Central memory CD8-positive, alpha-beta T cell (primary cell): ENCODE data around the gene ZNF679.
"Not testable (repeated sequence)": the region's sequence is repeated elsewhere in the genome, so short reads cannot be mapped to it uniquely, and the experiment has no call there.

ENCODE experiments used
- ATAC-seq: fragments of 150-1000 bp; cut with Tn5 transposase; replicated peaks from 2 replicates; pipeline ENCODE4 v1.10.0; 2022; ENCODE audit warnings: mild to moderate bottlenecking, moderate FRiP score, moderate number of reproducible peaks; ENCODE audit not compliant: poor library complexity, severe bottlenecking; ENCODE audit errors: extremely low read depth
- DNase-seq, 2 donors: peaks; one replicate each; pipeline ENCODE4 v3.0.0; 2021; ENCODE audit warnings: low spot score in 2 of 2
- H3K27ac Mint-ChIP-seq: one replicate; pipeline ENCODE4 v1.8.0; 2022; ENCODE audit warnings: low read depth, mild to moderate bottlenecking, moderate library complexity, mixed read lengths
- H3K27me3 Mint-ChIP-seq: one replicate; pipeline ENCODE4 v1.8.0; 2022; ENCODE audit warnings: mixed read lengths
- H3K36me3 Mint-ChIP-seq: one replicate; pipeline ENCODE4 v1.8.0; 2022; ENCODE audit warnings: mild to moderate bottlenecking, moderate library complexity, mixed read lengths; ENCODE audit not compliant: insufficient read depth
- H3K4me1 Mint-ChIP-seq: one replicate; pipeline ENCODE4 v1.8.0; 2022; ENCODE audit warnings: mixed read lengths
- H3K4me3 Mint-ChIP-seq: one replicate; pipeline ENCODE4 v1.8.0; 2022; ENCODE audit warnings: mild to moderate bottlenecking, moderate library complexity, mixed read lengths
- H3K9me3 Mint-ChIP-seq: one replicate; pipeline ENCODE4 v1.8.0; 2022; ENCODE audit warnings: mixed read lengths

The ZNF679 gene

DNA sequence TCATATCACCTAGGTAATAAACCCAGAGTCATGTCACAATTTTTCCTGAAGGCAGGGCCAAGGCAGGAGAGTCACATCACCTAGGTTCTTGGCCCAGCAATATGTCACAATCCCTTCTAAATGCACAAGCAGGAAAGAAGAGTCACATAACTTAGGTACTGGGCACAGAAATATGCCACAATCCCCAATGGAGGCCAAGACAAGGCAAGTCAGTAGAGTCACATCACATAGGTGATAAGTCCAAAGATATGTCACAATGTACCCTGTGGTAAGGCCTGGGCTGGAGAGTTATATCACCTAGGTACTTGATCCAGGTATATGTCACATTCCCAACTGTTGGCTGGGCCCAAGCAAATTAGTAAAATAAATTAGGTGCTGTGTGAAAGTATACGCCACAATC is at the start of gene ZNF679:
Gene ZNF679, plus strand, starts transcription at position 301 of the 400 bp plus-strand sequence. CDS start 20,644 bp downstream, outside the sequence.
- H3K36me3 Mint-ChIP-seq, H3K27me3 Mint-ChIP-seq, H3K4me3 Mint-ChIP-seq, DNase-seq, ATAC-seq, H3K4me1 Mint-ChIP-seq, H3K27ac Mint-ChIP-seq: not testable (repeated sequence)
- H3K9me3 Mint-ChIP-seq, result peaks cover 24% of the 10 kb centered on the region

DNA sequence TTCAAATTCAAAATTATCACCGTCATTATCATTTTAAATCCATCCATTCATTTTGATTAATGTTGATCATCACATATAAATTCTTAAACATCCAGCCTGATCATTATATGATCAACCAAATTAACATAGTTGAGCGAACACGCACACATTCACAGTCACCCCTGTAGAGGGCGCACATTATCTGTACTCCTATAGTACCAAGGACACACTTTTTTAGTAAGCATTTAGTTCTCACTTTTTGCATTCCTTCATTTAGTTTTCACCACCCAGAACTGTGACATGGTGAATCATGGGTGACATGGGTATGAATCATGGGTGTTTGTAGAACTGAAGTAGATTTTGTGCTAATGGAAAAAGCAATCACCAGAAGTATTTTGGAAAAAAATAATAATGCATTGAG is 47.3 kb upstream of the ZNF679 start:
- no peak for DNase-seq
- Mint-ChIP-seq H3K4me1 (no peaks in the 10 kb centered on the region), H3K27ac (no peak overlapping the region), H3K4me3 (no peak overlapping the region), H3K9me3 (no peaks in the 10 kb centered on the region), H3K36me3 (peaks cover 1% of the 10 kb centered on the region), H3K27me3 (no peaks in the 10 kb centered on the region)
- ATAC-seq, result no peak

DNA sequence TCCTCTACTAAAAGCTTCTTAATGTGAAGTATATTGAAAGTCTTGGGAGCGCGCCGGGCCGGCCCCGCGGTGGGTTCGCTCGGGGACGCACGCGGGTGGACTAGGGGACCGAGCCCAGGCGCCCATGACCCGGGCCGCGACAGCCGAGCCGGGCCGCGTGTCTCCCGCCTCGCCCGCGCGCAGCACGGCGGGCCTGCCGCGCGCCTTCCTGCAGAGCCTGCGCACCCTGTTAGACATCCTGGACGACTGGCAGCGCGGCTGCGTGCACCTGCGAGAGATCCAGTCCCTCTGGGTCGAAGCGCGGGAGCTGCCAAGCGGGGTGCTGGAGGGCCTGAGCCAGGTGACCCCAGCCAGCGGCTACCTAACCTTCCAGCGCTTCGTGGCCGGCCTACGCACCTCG is 46.7 kb upstream of the ZNF679 start:
- DNase-seq (no peak), ATAC-seq (no peak)
- Mint-ChIP-seq H3K27me3 (no peaks in the 10 kb centered on the region), H3K36me3 (peaks cover 1% of the 10 kb centered on the region), H3K4me1 (no peaks in the 10 kb centered on the region), H3K9me3 (no peaks in the 10 kb centered on the region), H3K4me3 (no peak overlapping the region), H3K27ac (no peak overlapping the region)

DNA sequence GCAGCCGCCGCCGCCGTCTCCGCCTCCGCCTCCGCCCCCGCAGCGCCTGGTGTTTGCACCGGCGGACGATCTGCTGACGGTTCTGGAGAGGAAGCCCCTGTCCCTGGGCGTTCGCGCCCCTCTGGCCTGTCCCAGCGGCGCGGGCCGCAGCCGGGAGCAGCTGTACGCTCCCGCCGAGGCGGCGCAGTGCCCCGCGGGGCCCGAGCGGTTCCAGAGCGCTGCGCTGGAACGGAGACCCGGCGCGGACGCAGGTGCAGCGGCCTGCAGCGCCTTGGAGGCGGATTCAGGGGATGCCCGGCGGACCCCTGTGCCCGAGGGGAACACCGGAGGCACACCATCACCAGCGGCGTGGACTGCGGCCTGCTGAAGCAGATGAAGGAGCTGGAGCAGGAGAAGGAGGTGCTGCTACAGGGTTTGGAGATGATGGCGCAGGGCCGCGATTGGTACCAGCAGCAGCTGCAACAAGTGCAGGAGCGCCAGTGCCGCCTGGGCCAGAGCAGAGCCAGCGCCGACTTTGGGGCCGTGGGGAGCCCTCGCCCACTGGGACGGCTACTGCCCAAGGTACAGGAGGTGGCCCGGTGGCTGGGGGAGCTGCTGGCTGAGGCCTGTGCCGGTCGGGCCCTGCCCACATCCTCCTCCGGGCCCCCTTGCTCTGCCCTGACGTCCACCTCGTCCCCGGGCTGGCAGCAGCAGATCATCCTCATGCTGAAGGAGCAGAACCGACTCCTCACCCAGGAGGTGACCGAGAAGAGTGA is 46.1 kb upstream of the ZNF679 start:
- ATAC-seq (no peak), DNase-seq (no peak)
- Mint-ChIP-seq H3K9me3 (no peaks in the 10 kb centered on the region), H3K4me1 (no peaks in the 10 kb centered on the region), H3K36me3 (peaks cover 1% of the 10 kb centered on the region), H3K27me3 (no peaks in the 10 kb centered on the region), H3K4me3 (no peak overlapping the region), H3K27ac (no peak overlapping the region)

DNA sequence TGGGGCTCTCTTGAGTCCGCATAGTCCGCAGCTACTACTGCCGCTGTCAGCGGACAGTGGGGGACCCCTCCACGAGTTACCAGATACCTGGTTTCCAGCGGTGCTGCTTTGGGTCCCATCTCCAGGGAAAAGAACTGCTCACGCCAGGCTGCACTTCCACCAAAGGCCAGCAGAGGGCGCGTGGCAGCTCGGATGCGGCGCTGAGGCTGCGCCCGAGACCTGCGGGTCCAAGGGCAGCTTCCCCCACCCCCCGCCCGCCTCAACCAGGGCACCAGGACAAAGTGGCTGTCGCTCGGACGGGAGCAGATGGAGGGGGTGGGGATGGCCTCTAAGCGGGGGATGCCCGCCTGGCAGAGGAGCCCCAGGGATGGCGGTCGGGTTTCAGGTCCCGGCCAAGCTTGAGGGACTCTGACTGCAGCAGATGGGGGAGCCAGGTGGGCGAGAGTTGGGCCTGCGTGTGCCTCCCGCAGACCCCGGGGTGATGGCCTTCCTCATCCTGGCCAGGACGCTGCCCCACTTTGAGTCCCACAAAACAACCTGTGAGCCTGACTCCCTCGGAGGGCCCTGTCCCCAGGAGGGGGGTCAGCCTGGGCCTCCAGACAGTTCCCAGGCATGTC is 45.0 kb upstream of the ZNF679 start:
- Mint-ChIP-seq H3K9me3 (no peaks in the 10 kb centered on the region), H3K4me1 (no peaks in the 10 kb centered on the region), H3K27ac (no peak overlapping the region), H3K4me3 (no peak overlapping the region), H3K36me3 (peaks cover 1% of the 10 kb centered on the region), H3K27me3 (no peaks in the 10 kb centered on the region)
- ATAC-seq (no peak), DNase-seq (peak in 1 of 2 donors; percentile 32)

DNA sequence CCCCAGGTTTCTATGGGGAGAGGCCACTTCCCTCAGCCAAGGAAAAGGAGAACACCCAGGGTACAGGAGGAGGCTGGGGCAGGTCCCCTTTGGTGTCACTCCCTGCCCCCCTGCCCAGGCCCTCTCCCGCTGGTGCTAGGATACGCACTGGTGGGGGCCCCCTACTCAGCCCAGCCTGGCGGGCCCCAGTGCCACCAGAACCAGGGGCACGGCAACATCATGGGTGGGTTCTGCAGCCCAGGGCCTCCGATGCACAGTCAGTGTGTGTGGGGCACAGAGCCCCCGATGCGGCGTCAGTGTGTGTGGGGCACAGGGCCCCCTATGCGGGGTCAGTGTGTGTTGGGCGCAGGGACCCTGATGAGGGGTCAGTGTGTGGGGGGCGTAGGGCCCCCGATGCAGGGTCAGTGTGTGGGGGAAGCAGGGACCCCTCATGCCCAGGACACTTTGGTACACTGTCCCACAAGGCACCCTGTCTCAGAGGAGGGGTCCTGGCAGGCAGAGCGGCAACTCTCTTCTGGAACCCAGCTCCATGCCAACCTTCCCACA is 44.4 kb upstream of the ZNF679 start:
- H3K27ac Mint-ChIP-seq, result no peak overlapping the region
- peaks cover 1% of the 10 kb centered on the region for H3K36me3 Mint-ChIP-seq
- H3K9me3 Mint-ChIP-seq, result no peaks in the 10 kb centered on the region

DNA sequence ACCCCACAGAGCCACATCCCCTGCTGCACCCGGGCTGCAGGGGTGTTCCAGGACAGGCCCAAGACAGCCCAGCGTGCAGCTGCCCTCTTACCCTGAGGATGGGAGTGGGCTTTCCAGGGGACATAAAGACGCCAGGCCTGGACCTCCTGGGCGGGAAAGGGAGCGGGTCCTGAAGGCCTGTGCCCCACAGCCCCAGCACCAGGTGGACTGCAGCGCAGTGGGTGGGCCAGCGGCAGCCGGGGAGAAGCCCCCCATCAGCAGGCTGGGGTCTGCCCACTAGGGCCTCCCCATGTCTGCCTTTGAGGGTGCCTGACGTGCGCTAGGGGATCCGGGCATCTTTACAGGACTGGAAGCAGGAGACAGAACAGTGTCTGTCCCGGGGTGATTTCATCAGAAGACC is 43.9 kb upstream of the ZNF679 start:
- no peak overlapping the region for H3K27ac Mint-ChIP-seq
- no peak for ATAC-seq
- H3K4me3 Mint-ChIP-seq, result no peak overlapping the region
- H3K9me3 Mint-ChIP-seq, result no peaks in the 10 kb centered on the region
- no peaks in the 10 kb centered on the region for H3K27me3 Mint-ChIP-seq
- no peaks in the 10 kb centered on the region for H3K4me1 Mint-ChIP-seq
- H3K36me3 Mint-ChIP-seq, result peaks cover 1% of the 10 kb centered on the region
- no peak for DNase-seq

More for the DNA sequence above, 44.4 kb upstream of the ZNF679 start:
- DNase-seq (no peak), ATAC-seq (no peak)
- no peak overlapping the region for H3K4me3 Mint-ChIP-seq
- H3K27me3 Mint-ChIP-seq, result no peaks in the 10 kb centered on the region
- no peaks in the 10 kb centered on the region for H3K4me1 Mint-ChIP-seq

DNA sequence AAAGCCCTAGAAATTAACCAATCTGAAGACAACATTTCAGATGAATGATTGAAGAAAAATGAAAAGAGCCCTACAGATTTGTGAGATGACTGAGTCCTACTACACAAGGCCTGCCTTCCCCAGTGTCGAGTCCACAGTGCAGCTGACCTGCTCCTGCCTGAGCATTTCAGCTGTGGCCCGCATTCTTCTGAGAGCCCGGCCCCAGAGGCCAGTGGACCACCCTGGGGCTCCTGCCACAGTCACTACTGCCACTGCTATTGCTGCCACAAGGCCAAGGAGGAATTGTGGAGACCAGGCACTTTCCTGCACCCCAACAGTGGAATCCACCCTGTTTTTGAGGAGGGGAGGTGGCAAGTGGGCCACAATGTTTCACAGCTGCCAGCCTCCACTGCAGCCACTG is 40.9 kb upstream of the ZNF679 start:
- no peak overlapping the region for H3K27ac Mint-ChIP-seq
- ATAC-seq (no peak), DNase-seq (no peak)
- no peaks in the 10 kb centered on the region for H3K9me3 Mint-ChIP-seq
- no peak overlapping the region for H3K4me3 Mint-ChIP-seq
- H3K36me3 Mint-ChIP-seq, result no peaks in the 10 kb centered on the region
- no peaks in the 10 kb centered on the region for H3K27me3 Mint-ChIP-seq
- no peaks in the 10 kb centered on the region for H3K4me1 Mint-ChIP-seq

DNA sequence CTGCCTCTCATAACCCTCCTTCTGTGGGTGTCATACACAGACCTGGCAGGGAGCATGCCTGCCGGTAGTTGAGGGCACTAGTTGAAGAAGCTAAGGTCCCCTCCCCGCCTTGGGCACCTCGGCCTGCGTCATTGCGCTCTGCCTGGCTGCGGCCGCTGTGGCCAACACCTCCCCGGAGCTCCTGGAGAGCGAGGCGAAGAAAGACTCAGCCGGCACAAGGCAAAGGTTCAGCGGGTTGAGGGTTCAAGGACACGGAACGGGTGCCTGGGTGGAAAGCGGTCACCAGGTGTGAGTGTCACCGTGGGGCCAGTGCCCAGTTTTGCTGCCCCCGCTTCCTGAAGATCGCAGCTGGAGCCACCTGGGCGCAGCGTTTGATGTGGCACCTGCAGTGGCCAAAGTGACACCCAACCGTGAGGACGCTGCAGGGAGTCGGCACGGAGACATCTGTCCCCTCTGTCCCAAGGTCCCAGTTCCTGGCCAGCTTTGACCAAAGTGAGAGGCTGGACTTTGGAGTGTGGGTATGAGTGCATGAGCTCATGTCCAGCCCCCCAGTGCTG is 36.0 kb upstream of the ZNF679 start:
- H3K9me3 Mint-ChIP-seq, result no peaks in the 10 kb centered on the region

DNA sequence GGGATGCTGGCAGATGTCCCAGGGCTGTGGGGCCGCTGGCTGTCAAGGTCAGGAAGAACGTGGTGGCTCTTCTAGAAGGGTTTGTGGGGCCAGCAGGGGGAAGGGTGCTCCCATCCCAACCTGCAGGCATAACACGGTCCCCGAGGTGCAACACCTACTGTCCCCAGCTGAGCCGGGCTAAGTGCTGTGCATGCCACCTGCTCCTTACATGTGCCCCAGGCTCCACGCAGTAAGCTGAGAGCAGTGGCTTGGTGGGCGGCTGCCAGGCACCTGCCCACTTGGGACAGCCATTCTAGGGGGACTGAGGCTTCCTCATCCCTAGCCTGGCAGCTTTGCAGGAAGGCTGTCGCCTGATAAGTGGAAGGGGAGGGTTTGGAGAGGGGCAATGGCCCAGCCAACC is 35.5 kb upstream of the ZNF679 start:
- Mint-ChIP-seq H3K9me3 (no peaks in the 10 kb centered on the region), H3K27me3 (no peaks in the 10 kb centered on the region), H3K27ac (no peak overlapping the region), H3K4me1 (no peaks in the 10 kb centered on the region), H3K4me3 (no peak overlapping the region), H3K36me3 (no peaks in the 10 kb centered on the region)
- DNase-seq, result no peak
- no peak for ATAC-seq

More for the DNA sequence above, 36.0 kb upstream of the ZNF679 start:
- DNase-seq (no peak), ATAC-seq (no peak)
- no peaks in the 10 kb centered on the region for H3K4me1 Mint-ChIP-seq
- H3K36me3 Mint-ChIP-seq, result no peaks in the 10 kb centered on the region
- H3K4me3 Mint-ChIP-seq, result no peak overlapping the region
- H3K27ac Mint-ChIP-seq, result no peak overlapping the region
- H3K27me3 Mint-ChIP-seq, result no peaks in the 10 kb centered on the region

DNA sequence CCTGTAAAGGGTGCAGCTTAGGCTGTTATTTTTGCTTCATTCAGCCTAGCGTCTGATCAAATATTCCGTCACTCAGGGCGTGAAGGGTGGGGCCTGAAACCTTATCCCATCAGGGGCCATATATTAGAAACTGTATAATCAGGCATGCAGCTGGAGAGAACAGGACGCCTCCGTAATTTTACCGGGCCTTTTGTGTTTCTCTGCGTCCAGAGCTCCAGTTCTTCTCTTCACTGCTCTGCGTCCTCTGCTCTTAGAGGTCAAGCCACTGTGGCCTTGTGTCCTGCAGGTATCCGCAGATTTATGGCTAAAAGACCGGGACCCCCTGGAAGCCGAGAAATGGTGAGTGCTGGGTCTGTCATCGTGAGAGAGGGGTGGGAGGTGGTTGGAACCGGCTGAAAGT is 21.4 kb upstream of the ZNF679 start, which contains the start of gene ZNF735:
Gene ZNF735, plus strand, starts transcription at position 301 of the 400 bp plus-strand sequence. Its CDS starts 0 bp downstream, at position 301.
- Mint-ChIP-seq H3K4me3 (no peak within 1 kb of the TSS), H3K9me3 (peaks cover 16% of the 10 kb centered on the region), H3K4me1 (no peaks in the 10 kb centered on the region), H3K27ac (no peak within 1 kb of the TSS), H3K36me3 (no peaks in the 10 kb centered on the region), H3K27me3 (no peaks in the 10 kb centered on the region)
- no peak for ATAC-seq
- DNase-seq, result no peak

DNA sequence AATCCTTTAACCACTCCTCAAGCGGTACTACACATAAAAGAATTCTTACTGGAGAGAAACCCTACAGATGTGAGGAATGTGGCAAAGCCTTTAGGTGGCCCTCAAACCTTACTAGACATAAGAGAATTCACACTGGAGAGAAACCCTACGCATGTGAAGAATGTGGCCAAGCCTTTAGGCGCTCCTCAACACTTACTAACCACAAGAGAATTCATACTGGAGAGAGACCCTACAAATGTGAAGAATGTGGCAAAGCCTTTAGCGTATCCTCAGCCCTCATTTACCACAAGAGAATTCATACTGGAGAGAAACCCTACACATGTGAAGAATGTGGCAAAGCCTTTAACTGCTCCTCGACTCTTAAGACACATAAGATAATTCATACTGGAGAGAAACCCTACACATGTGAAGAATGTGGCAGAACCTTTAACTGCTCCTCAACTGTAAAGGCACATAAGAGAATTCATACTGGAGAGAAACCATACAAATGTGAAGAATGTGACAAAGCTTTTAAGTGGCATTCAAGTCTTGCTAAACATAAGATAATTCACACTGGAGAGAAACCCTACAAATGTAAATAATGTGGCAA is 8.5 kb upstream of the ZNF679 start:
- H3K9me3 Mint-ChIP-seq, result peaks cover 27% of the 10 kb centered on the region
- H3K27ac Mint-ChIP-seq, H3K27me3 Mint-ChIP-seq, H3K36me3 Mint-ChIP-seq, H3K4me1 Mint-ChIP-seq, DNase-seq, ATAC-seq, H3K4me3 Mint-ChIP-seq: not testable (repeated sequence)
